ENCODE data around the gene CTIF. TPM values are rescaled to one million over a fixed set of nuclear protein-coding genes. Genes with fewer than 3 reads are reported as not detected.

The CTIF gene
- total and polyA plus RNA-seq, 2 donors (not counting 1 experiment from before 2014, with no cell fraction given): 27.2 to 28.1 TPM

- H3K27me3 ChIP-seq (ENCODE audit: control insufficient read depth, insufficient read depth, low read length): no peaks in the 10 kb centered on the region
- no peak overlapping the region for H2AFZ ChIP-seq (ENCODE audit: low read length)
- H4K20me1 ChIP-seq (ENCODE audit: control insufficient read depth, extremely low read depth, insufficient read depth, low read length): no peaks in the 10 kb centered on the region
- H3K79me2 ChIP-seq (ENCODE audit: control insufficient read depth, insufficient read depth, low read length): no peaks in the 10 kb centered on the region
- H3K36me3 ChIP-seq (ENCODE audit: control insufficient read depth, insufficient read depth, low read length): peaks cover 2% of the 10 kb centered on the region
- no peak overlapping the region for H3K4me3 ChIP-seq (replicated peaks in 1 of 4; ENCODE audit: control extremely low read depth in 1 of 4, insufficient read depth in 1 of 4, low read depth in 3 of 4, low read length in 4 of 4)
- no peak overlapping the region for H3K4me2 ChIP-seq (ENCODE audit: extremely low read depth, insufficient read depth, low read length)
- DNase-seq (ENCODE audit: low read depth in 2 of 2): peak in 1 of 2 donors; percentile 51
- no peaks in the 10 kb centered on the region for H3K9me3 ChIP-seq (ENCODE audit: control insufficient read depth, insufficient read depth, low read depth, low read length)
- H3K4me1 ChIP-seq (ENCODE audit: control insufficient read depth, extremely low read depth, insufficient read depth, low read length): no peaks in the 10 kb centered on the region
- TF ChIP-seq EZH2 (IDR thresholded peaks at IDR 0.05; ENCODE audit: low read length, missing control alignments) (no peak), CTCF (conservative IDR thresholded peaks at IDR 0.05 in 1 of 2, IDR thresholded peaks at IDR 0.05 in 1 of 2; ENCODE audit: low read depth in 1 of 2, low read length in 2 of 2) (no peak)
- H3K27ac ChIP-seq (ENCODE audit: insufficient read depth, low read length): peak overlapping the region; percentile 66
- no peak overlapping the region for H3K9ac ChIP-seq (ENCODE audit: insufficient read depth, low read length)
Observed at GRCh38 chr18:48727681-48728080, 188.8 kb downstream of the CTIF start.

GRCh38 chr18:48728204-48728833 is 189.5 kb downstream of the CTIF start:
- Histone ChIP-seq H3K4me2 (ENCODE audit: extremely low read depth, insufficient read depth, low read length) (no peak overlapping the region), H4K20me1 (ENCODE audit: control insufficient read depth, extremely low read depth, insufficient read depth, low read length) (no peaks in the 10 kb centered on the region), H3K27ac (ENCODE audit: insufficient read depth, low read length) (peak overlapping the region; percentile 66), H3K9me3 (ENCODE audit: control insufficient read depth, insufficient read depth, low read depth, low read length) (no peaks in the 10 kb centered on the region), H2AFZ (ENCODE audit: low read length) (no peak overlapping the region), H3K4me1 (ENCODE audit: control insufficient read depth, extremely low read depth, insufficient read depth, low read length) (no peaks in the 10 kb centered on the region), H3K36me3 (ENCODE audit: control insufficient read depth, insufficient read depth, low read length) (peaks cover 3% of the 10 kb centered on the region), H3K79me2 (ENCODE audit: control insufficient read depth, insufficient read depth, low read length) (no peaks in the 10 kb centered on the region), H3K9ac (ENCODE audit: insufficient read depth, low read length) (no peak overlapping the region), H3K4me3 (replicated peaks in 1 of 4; ENCODE audit: control extremely low read depth in 1 of 4, insufficient read depth in 1 of 4, low read depth in 3 of 4, low read length in 4 of 4) (no peak overlapping the region), H3K27me3 (ENCODE audit: control insufficient read depth, insufficient read depth, low read length) (no peaks in the 10 kb centered on the region)
- no peak for TF ChIP-seq CTCF (conservative IDR thresholded peaks at IDR 0.05 in 1 of 2, IDR thresholded peaks at IDR 0.05 in 1 of 2; ENCODE audit: low read depth in 1 of 2, low read length in 2 of 2)
- no peak for TF ChIP-seq EZH2 (IDR thresholded peaks at IDR 0.05; ENCODE audit: low read length, missing control alignments)
- peak; percentile 99 to 100 for DNase-seq (ENCODE audit: low read depth in 2 of 2)

- H3K27ac ChIP-seq (ENCODE audit: insufficient read depth, low read length): no peak overlapping the region
- H4K20me1 ChIP-seq (ENCODE audit: control insufficient read depth, extremely low read depth, insufficient read depth, low read length): no peaks in the 10 kb centered on the region
- no peaks in the 10 kb centered on the region for H3K9me3 ChIP-seq (ENCODE audit: control insufficient read depth, insufficient read depth, low read depth, low read length)
- peak in 1 of 2 donors; percentile 84 for DNase-seq (ENCODE audit: low read depth in 2 of 2)
- H3K4me3 ChIP-seq (replicated peaks in 1 of 4; ENCODE audit: control extremely low read depth in 1 of 4, insufficient read depth in 1 of 4, low read depth in 3 of 4, low read length in 4 of 4): no peak overlapping the region
- H3K79me2 ChIP-seq (ENCODE audit: control insufficient read depth, insufficient read depth, low read length): no peaks in the 10 kb centered on the region
- H3K4me1 ChIP-seq (ENCODE audit: control insufficient read depth, extremely low read depth, insufficient read depth, low read length): peaks cover under 1% of the 10 kb centered on the region
- H3K9ac ChIP-seq (ENCODE audit: insufficient read depth, low read length): no peak overlapping the region
- no peak for TF ChIP-seq CTCF (conservative IDR thresholded peaks at IDR 0.05 in 1 of 2, IDR thresholded peaks at IDR 0.05 in 1 of 2; ENCODE audit: low read depth in 1 of 2, low read length in 2 of 2)
- no peak for TF ChIP-seq EZH2 (IDR thresholded peaks at IDR 0.05; ENCODE audit: low read length, missing control alignments)
- no peak overlapping the region for H3K4me2 ChIP-seq (ENCODE audit: extremely low read depth, insufficient read depth, low read length)
- no peak overlapping the region for H2AFZ ChIP-seq (ENCODE audit: low read length)
- no peaks in the 10 kb centered on the region for H3K27me3 ChIP-seq (ENCODE audit: control insufficient read depth, insufficient read depth, low read length)
- peaks cover 3% of the 10 kb centered on the region for H3K36me3 ChIP-seq (ENCODE audit: control insufficient read depth, insufficient read depth, low read length)
Observed at GRCh38 chr18:48729404-48729803, 190.6 kb downstream of the CTIF start.
